ENCODE results near the gene NPIPB6.

The NPIPB6 gene

GRCh38 chr16:28303132-28303531, 60.2 kb downstream of the NPIPB6 start:
- TF ChIP-seq, protein P1, sequence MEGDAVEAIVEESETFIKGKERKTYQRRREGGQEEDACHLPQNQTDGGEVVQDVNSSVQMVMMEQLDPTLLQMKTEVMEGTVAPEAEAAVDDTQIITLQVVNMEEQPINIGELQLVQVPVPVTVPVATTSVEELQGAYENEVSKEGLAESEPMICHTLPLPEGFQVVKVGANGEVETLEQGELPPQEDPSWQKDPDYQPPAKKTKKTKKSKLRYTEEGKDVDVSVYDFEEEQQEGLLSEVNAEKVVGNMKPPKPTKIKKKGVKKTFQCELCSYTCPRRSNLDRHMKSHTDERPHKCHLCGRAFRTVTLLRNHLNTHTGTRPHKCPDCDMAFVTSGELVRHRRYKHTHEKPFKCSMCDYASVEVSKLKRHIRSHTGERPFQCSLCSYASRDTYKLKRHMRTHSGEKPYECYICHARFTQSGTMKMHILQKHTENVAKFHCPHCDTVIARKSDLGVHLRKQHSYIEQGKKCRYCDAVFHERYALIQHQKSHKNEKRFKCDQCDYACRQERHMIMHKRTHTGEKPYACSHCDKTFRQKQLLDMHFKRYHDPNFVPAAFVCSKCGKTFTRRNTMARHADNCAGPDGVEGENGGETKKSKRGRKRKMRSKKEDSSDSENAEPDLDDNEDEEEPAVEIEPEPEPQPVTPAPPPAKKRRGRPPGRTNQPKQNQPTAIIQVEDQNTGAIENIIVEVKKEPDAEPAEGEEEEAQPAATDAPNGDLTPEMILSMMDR (IDR thresholded peaks at IDR 0.05; ENCODE audit: borderline replicate concordance, insufficient read depth, low read depth, low read length), result no peak
- no peak overlapping the region for H3K4me3 ChIP-seq (ENCODE audit: low read depth, low read length)

DNA sequence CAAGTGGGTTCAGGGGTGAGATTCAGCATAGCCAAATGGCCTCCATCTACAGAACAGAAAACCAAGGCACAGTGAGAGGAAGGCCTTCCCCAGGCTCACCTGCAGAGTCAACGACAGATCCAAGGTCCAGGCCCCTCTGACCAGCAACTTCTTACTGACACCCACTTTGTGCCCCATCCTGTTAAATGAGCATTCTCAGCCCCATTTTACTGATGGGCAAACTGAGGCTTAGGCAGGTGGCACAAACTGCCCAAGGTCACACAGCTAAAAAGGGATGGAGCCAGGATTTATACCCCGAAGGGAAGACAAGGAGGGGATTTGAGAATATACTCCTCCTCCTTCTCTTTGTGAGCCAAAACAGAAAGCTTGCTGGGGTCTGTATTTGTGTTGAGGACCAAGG, 61.7 kb downstream of the NPIPB6 start:
- H3K4me3 ChIP-seq (ENCODE audit: low read depth, low read length), result no peak overlapping the region
- TF ChIP-seq, protein P1 (IDR thresholded peaks at IDR 0.05; ENCODE audit: borderline replicate concordance, insufficient read depth, low read depth, low read length), result no peak

DNA sequence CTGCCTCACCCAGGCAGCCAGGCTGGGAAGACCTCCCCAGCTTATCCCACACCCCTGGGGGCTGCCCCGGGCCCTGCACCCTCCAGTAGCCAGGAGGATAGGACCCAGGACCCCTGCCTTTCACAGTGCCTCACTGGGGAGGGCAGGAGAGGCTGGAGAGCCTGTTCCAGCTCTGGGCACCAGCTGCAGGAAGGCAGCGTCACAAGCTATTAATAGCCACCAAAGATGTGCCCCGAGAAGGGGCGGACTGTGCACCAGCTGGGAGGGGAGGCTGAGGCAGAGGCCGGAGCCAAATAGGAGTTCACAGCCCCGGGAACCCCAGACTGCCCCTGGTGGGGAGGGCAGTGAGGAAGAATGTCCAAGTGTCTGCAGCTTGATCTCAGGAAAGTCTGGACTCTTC, 62.2 kb downstream of the NPIPB6 start:
- TF ChIP-seq, protein P1 (IDR thresholded peaks at IDR 0.05; ENCODE audit: borderline replicate concordance, insufficient read depth, low read depth, low read length), result no peak

DNA sequence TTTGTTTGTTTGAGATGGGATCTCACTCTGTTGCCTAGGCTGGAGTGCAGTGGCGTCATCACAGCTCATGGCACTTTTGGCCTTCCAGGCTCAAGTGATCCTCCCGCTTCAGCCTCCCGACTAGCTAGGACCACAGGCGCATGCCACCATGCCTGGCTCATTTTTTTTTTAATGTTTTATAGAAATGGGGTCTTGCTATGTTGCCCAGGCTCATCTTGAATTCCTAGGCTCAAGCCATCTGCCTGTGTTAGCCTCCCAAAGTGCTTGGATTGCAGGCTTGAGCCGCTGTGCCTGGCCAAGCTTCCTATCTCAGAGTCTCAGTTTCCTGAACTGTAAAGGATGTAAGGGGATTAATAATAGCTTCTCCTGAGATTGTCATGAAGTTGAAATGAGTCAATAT, 63.0 kb downstream of the NPIPB6 start:
- H3K4me3 ChIP-seq (ENCODE audit: low read depth, low read length), result no peak overlapping the region
- TF ChIP-seq, protein P1 (IDR thresholded peaks at IDR 0.05; ENCODE audit: borderline replicate concordance, insufficient read depth, low read depth, low read length), result no peak

More for the DNA sequence above, 62.2 kb downstream of the NPIPB6 start:
- H3K4me3 ChIP-seq (ENCODE audit: low read depth, low read length), result no peak overlapping the region

DNA sequence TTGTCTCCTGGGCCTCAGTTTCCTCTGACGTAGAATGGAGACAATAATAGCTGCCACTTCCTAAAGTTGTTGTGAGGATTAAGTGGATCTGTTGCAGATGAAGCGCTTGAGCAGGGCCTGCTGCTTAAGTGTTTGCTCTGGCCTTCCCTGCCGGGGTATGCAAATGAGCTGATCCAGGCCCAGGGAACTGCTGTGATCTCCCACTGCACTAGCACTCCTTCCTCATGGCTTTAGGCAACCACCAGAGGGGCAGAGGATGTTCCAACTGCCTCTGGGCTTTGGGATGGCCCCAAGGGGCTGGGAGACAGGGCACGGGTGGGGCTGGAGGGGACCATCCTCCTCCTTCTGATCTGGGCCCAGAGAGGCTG, 64.8 kb downstream of the NPIPB6 start:
- H3K4me3 ChIP-seq (ENCODE audit: low read depth, low read length), result no peak overlapping the region
- TF ChIP-seq, protein P1 (IDR thresholded peaks at IDR 0.05; ENCODE audit: borderline replicate concordance, insufficient read depth, low read depth, low read length), result no peak

GRCh38 chr16:28297784-28298510, 65.4 kb downstream of the NPIPB6 start:
- no peak overlapping the region for H3K4me3 ChIP-seq (ENCODE audit: low read depth, low read length)
- TF ChIP-seq, protein P1 (IDR thresholded peaks at IDR 0.05; ENCODE audit: borderline replicate concordance, insufficient read depth, low read depth, low read length), result no peak

GRCh38 chr16:28297308-28297707, 66.0 kb downstream of the NPIPB6 start:
- TF ChIP-seq, protein P1 (IDR thresholded peaks at IDR 0.05; ENCODE audit: borderline replicate concordance, insufficient read depth, low read depth, low read length), result no peak
- H3K4me3 ChIP-seq (ENCODE audit: low read depth, low read length), result no peak overlapping the region
